ACC112 (cell line): ENCODE measurements around the gene KLHL33.

Source experiments
- H2AFZ ChIP-seq: fragments of 200-600 bp; sonication (generic); one replicate; pipeline ENCODE4 v1.6.0; 2017; ENCODE audit warnings: antibody characterized with exemption, low read length; ENCODE audit not compliant: unreplicated experiment
- H3K27ac ChIP-seq: fragments of 200-600 bp; sonication (generic); 2 replicates; pipeline ENCODE4 v1.5.1; 2014; ENCODE audit warnings: low read depth, mild to moderate bottlenecking, antibody characterized with exemption, low read length, moderate library complexity
- H3K27me3 ChIP-seq: fragments of 200-600 bp; sonication (generic); 2 replicates; pipeline ENCODE4 v1.6.1; 2014; ENCODE audit warnings: mild to moderate bottlenecking, antibody characterized with exemption, low read length, moderate library complexity, mixed read lengths; ENCODE audit not compliant: insufficient read depth
- H3K36me3 ChIP-seq: fragments of 200-600 bp; sonication (generic); 2 replicates; pipeline ENCODE4 v1.6.1; 2016; ENCODE audit warnings: mild to moderate bottlenecking, antibody characterized with exemption, low read length, moderate library complexity, mixed read lengths; ENCODE audit not compliant: insufficient read depth
- H3K4me1 ChIP-seq: fragments of 200-600 bp; sonication (generic); one replicate; pipeline ENCODE4 v1.6.1; 2016; ENCODE audit warnings: low read length, mixed read lengths; ENCODE audit not compliant: insufficient read depth, unreplicated experiment, control insufficient read depth
- H3K4me3 ChIP-seq: fragments of 200-600 bp; sonication (generic); 2 replicates; pipeline ENCODE4 v1.5.1; 2014; ENCODE audit warnings: mild to moderate bottlenecking, low read depth, low read length
- H3K79me2 ChIP-seq: fragments of 200-600 bp; sonication (generic); one replicate; pipeline ENCODE4 v1.6.0; 2016; ENCODE audit warnings: low read length; ENCODE audit not compliant: control insufficient read depth, unreplicated experiment, insufficient read depth

Gene KLHL33

DNA sequence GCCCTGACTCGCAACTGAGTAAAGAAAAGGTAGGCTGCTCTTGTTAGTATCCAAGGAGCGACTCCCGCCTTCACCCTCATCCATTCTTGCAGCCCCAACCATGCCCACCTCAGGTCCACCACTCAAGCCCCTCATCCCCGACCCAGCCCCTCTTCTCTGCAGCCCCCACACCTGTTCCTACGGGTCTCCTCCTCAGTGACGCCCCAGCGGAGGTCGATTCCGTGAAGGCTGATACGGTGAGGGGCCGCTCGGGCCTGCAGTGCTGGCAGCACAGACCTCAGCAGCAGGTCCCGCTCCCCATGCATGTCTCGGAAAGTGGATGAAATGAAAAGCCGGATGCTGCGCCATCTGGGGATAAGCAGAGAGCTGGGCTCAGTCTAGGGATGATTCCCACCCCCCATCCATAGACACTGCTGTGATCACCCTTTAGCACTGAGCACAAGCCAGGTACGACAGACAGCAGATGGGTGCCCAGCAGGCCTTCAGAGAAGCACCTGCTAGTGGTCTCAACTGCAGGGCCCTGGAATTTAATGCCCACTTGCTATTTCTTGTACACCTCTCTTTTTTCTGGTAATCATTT, 49.6 kb downstream of the KLHL33 start:
- Histone ChIP-seq H3K27ac (no peak overlapping the region), H2AFZ (no peak overlapping the region), H3K36me3 (peaks cover 18% of the 10 kb centered on the region), H3K4me3 (no peak overlapping the region), H3K79me2 (no peaks in the 10 kb centered on the region), H3K27me3 (no peaks in the 10 kb centered on the region), H3K4me1 (no peaks in the 10 kb centered on the region)

DNA sequence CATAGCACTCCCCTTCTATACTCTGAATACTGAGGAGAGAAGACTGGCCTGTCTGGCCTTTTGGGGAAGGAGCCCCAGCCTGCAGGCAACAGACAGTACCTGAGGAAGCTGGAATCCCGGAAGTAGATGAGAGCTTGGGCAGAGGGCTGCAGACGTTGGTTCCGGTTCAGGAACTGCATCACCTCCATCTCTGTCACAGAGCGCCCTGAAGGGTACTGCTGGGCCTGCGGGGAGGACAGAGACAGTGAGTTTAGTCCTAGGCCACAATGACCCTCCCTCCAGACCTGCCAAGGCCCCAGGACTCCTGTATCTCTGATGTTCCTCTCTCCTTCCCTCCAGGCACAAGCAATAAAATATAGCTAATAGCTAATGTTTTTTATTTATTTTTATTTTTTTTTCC, 51.1 kb downstream of the KLHL33 start:
- H3K4me3 ChIP-seq = no peak overlapping the region
- no peaks in the 10 kb centered on the region for H3K27me3 ChIP-seq
- no peak overlapping the region for H3K27ac ChIP-seq
- no peaks in the 10 kb centered on the region for H3K4me1 ChIP-seq
- no peaks in the 10 kb centered on the region for H3K79me2 ChIP-seq
- peaks cover 18% of the 10 kb centered on the region for H3K36me3 ChIP-seq
- no peak overlapping the region for H2AFZ ChIP-seq

DNA sequence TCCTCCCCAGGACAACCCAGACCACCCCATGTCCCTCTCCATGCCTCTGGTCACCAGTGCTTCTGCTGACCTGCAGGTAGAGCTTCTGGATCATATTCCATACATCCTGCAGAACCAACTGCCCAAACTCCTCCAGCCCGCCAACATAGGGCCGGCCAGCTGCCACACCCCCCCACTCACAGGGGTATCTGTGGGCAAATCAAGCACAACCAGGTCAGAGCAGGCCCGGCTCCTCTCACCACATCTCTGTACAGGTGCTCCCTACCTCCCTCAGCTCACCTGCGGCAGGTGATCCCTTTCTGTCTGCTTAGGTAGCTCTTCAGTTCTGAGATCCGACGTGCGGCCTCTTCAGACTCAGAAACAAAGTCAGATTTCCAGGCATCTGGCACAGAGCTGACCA, 51.6 kb downstream of the KLHL33 start:
- Histone ChIP-seq H3K27ac (no peak overlapping the region), H3K4me3 (no peak overlapping the region), H3K4me1 (no peaks in the 10 kb centered on the region), H3K27me3 (no peaks in the 10 kb centered on the region), H3K79me2 (no peaks in the 10 kb centered on the region), H2AFZ (no peak overlapping the region), H3K36me3 (peaks cover 19% of the 10 kb centered on the region)

DNA sequence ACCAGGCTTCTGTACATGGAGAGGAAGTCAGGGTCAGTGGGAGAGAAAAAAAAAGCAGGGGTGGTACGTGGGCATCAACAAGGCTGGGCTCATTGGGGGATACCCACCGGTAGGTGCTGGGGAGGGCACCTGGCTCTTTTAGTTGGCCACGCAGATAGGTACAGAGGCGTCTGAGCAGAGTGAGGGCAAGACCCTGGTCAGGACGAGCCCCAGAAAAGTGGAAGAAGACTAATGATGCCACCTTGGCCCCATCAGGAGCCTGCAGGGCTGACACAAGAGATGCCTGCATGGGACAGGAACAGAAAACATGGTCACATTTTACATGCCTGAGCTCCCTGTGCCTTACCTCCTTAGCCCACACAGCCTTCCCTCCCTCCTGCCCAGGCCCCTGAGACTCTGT, 52.3 kb downstream of the KLHL33 start:
- H3K79me2 ChIP-seq = no peaks in the 10 kb centered on the region
- no peak overlapping the region for H3K27ac ChIP-seq
- no peak overlapping the region for H3K4me3 ChIP-seq
- no peaks in the 10 kb centered on the region for H3K4me1 ChIP-seq
- H2AFZ ChIP-seq = no peak overlapping the region
- H3K27me3 ChIP-seq = no peaks in the 10 kb centered on the region
- peaks cover 19% of the 10 kb centered on the region for H3K36me3 ChIP-seq

DNA sequence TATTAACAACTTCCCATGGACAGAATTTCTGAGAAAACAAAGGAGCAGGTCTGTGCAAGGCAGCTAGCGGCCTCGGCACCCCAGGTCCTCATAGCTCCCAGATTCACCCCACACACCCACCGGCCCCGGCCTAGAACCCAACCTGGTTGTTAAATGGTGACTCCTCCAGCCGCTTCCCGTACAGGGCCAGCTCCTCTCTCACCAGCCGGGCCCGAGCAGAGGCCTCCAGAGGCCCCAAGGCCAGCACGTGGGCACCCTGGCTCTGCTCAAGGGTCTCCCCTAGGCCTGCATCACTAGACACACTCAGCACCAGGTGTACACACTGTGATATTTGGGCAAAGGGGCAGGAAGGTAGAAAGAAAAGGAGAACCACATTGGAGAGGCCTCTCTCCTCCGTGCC, 52.9 kb downstream of the KLHL33 start:
- Histone ChIP-seq H3K36me3 (peaks cover 17% of the 10 kb centered on the region), H3K79me2 (no peaks in the 10 kb centered on the region), H3K4me3 (no peak overlapping the region), H3K27ac (no peak overlapping the region), H2AFZ (no peak overlapping the region), H3K27me3 (no peaks in the 10 kb centered on the region), H3K4me1 (no peaks in the 10 kb centered on the region)

DNA sequence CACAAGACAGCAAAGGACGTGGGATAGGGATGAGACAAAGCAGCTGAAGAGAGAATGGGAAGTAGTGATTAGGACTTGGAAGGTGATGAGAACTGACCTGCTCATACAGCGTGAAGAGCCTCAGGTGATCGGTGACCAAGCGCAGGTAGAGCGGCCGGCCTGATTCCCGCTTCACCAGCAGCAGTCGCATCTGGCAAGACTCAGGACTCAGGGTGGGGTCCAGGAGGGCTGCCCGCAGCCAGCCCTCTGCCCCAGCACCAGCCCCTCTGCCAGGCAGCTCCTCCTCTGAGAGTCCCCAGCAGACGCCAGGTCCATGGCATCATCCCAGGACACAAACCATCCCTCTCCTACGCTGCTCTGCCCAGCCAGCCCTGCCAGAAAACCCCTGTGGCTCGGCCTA, 53.4 kb downstream of the KLHL33 start:
- Histone ChIP-seq H3K4me3 (no peak overlapping the region), H3K4me1 (no peaks in the 10 kb centered on the region), H3K36me3 (peaks cover 14% of the 10 kb centered on the region; the same call in 1 of the 2 replicates), H3K79me2 (no peaks in the 10 kb centered on the region), H3K27me3 (no peaks in the 10 kb centered on the region), H3K27ac (no peak overlapping the region), H2AFZ (no peak overlapping the region)

DNA sequence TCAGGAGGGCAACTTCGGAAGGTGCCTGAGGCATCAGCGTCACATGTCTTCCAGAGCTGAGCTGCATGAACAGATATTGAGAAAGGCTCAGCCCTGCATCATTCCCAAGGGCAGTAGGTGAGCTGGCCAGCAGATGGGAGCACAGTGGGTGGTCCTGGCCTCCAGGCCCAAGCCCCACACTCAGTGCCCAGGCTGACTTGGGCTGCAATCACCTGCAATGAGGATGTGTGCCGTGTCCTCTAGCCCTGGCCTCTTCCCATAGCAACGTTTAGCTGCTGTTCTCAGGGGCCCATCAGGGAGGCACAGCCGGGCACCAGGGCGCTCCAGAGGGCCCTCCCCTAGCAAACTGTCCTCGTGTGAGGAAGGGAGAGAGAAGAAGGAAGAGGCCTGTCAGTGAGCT, 54.6 kb downstream of the KLHL33 start:
- H3K79me2 ChIP-seq = no peaks in the 10 kb centered on the region
- H3K36me3 ChIP-seq = peaks cover 14% of the 10 kb centered on the region; the same call in 1 of the 2 replicates
- no peak overlapping the region for H3K4me3 ChIP-seq
- no peak overlapping the region for H3K27ac ChIP-seq
- H3K4me1 ChIP-seq = no peaks in the 10 kb centered on the region
- no peaks in the 10 kb centered on the region for H3K27me3 ChIP-seq
- H2AFZ ChIP-seq = no peak overlapping the region

DNA sequence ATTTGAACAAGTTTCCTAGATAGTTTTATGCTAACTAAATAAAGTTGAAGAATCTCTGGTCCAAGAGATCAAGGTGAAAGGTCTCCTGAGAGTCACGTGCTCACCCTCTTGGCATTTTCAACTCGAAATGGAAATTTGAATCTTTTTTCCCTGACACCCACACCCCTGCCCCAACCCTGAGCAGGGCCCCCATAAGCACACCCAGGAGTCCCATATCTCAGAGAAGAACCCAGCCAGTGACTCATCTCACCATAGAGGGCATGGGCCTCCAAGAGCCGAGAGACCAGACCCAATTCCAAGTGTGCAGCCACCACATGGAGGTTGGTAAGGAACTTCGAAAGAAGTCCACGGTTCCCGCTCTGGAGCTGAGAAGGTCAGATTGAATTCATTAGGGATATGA, 55.3 kb downstream of the KLHL33 start:
- H3K36me3 ChIP-seq = peaks cover 11% of the 10 kb centered on the region; the same call in 1 of the 2 replicates
- H3K4me3 ChIP-seq = no peak overlapping the region

DNA sequence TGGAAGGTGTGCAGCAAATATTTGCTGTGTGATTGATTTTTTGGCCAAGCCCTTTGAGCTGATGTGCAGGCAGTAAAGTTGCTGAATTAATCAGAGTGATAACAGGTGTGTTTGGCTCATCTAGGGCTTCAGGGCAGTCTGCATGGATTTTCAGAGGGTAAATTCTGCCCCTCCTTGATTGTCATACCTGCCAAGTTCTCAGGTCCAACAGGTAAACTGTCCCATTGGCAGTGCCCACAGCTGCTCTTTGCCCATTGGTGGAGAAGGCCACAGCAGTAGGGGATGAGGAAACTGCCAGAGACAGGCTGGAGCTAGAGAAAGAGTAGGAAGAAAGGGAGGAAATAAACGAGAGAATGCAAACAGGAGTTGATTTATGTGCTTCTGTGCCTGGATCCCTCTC, 56.2 kb downstream of the KLHL33 start:
- Histone ChIP-seq H3K79me2 (no peaks in the 10 kb centered on the region), H3K27ac (no peak overlapping the region), H3K4me1 (no peaks in the 10 kb centered on the region), H3K36me3 (peaks cover 10% of the 10 kb centered on the region; the same call in 1 of the 2 replicates), H2AFZ (no peak overlapping the region), H3K27me3 (no peaks in the 10 kb centered on the region), H3K4me3 (no peak overlapping the region)

More for the DNA sequence above, 55.3 kb downstream of the KLHL33 start:
- Histone ChIP-seq H3K27me3 (no peaks in the 10 kb centered on the region), H2AFZ (no peak overlapping the region), H3K4me1 (no peaks in the 10 kb centered on the region), H3K27ac (no peak overlapping the region), H3K79me2 (no peaks in the 10 kb centered on the region)

DNA sequence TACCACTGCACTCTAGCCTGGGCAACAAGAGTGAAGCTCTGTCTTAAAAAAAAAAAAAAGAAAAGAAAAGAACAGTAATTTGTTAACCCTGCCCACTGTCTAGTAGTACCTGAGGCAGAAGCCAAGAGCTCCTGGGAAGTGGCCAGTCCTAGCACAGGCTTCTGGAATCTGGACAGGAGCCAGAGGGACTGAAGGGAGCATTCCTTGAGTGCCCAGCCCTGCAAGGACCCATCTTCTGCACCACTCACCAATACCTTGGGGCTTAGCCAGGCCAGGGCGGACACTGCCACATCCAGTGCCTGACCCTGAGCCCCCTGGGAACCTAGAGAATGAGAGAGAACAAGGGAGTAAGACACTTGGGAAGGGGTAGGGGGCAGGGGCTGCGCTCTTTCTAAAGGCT, 58.8 kb downstream of the KLHL33 start:
- H3K79me2 ChIP-seq = no peaks in the 10 kb centered on the region
- no peak overlapping the region for H3K4me3 ChIP-seq
- H3K36me3 ChIP-seq = peaks cover 6% of the 10 kb centered on the region; the same call in 1 of the 2 replicates
- no peaks in the 10 kb centered on the region for H3K4me1 ChIP-seq
- no peaks in the 10 kb centered on the region for H3K27me3 ChIP-seq
- no peak overlapping the region for H3K27ac ChIP-seq
- H2AFZ ChIP-seq = no peak overlapping the region

DNA sequence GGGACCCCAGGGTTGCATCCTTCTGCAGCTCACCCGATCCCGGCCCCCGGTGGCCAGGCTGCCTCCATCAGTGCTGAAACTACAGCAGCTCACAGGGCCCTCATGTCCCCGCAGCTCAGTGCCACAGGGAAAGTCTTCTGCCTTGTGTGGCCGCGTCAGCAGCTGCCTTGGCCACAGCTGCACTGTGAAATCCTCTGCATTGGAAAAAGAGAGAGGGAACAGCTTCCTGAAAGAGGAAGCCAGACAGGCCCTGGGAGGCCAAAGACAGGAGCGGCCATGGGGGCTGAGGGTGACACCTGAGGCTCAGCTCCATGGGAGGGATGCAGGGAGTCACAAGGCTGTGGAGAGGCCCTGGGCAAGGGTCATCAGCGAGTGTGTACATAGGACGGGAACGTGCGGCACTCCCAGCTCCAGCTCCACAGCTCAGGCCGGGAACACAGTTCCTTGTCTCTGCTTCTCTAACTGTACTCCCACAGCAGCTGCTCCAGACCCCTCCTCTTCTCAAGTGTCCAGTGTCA, 59.8 kb downstream of the KLHL33 start:
- no peaks in the 10 kb centered on the region for H3K79me2 ChIP-seq
- no peaks in the 10 kb centered on the region for H3K4me1 ChIP-seq
- no peak overlapping the region for H3K4me3 ChIP-seq
- peaks cover 12% of the 10 kb centered on the region; the same call in 1 of the 2 replicates for H3K36me3 ChIP-seq
- no peak overlapping the region for H2AFZ ChIP-seq
- no peaks in the 10 kb centered on the region for H3K27me3 ChIP-seq
- H3K27ac ChIP-seq = no peak overlapping the region
